Measurements from ENCODE around the gene TOB1. TPM values are rescaled to one million over a fixed set of nuclear protein-coding genes. Genes with fewer than 3 reads are reported as not detected.

The TOB1 gene
- polyA plus RNA-seq, 1 of the 3 experiments (the other 2 are of a cell fraction): 19.3 TPM

- Histone ChIP-seq H3K4me3 (ENCODE audit: low read depth in 2 of 2, low read length in 1 of 2) (no peak overlapping the region), H3K4me1 (ENCODE audit: control insufficient read depth in 1 of 2, insufficient read depth in 2 of 2, low read depth in 1 of 2, low read length in 1 of 2) (peaks cover 0 to 9% of the 10 kb centered on the region in 2 experiments; a peak in 1 of 4 replicates), H3K27ac (ENCODE audit: low read depth in 2 of 2, low read length in 1 of 2) (no peak overlapping the region), H2AFZ (ENCODE audit: low read depth) (no peak overlapping the region), H3K4me2 (no peak overlapping the region), H3K9ac (no peak overlapping the region), H3K79me2 (ENCODE audit: insufficient read depth) (no peaks in the 10 kb centered on the region), H3K9me2 (no peaks in the 10 kb centered on the region), H4K20me1 (ENCODE audit: insufficient read depth) (no peaks in the 10 kb centered on the region), H3K36me3 (replicated peaks in 1 of 2; ENCODE audit: control insufficient read depth in 1 of 2, insufficient read depth in 2 of 2, low read length in 1 of 2) (no peaks in the 10 kb centered on the region), H3K27me3 (ENCODE audit: insufficient read depth) (no peaks in the 10 kb centered on the region), H3K9me3 (no peaks in the 10 kb centered on the region), H3F3A (replicated peaks; ENCODE audit: insufficient read depth) (no peaks in the 10 kb centered on the region)
- no peak for DNase-seq
- no peak for TF ChIP-seq GATA2 (CRISPR knock-in tag; IDR thresholded peaks at IDR 0.05)
- TF ChIP-seq TAF1 (IDR thresholded peaks at IDR 0.05; ENCODE audit: borderline replicate concordance, low read depth, low read length): no peak
- no peak for TF ChIP-seq MEF2A (IDR thresholded peaks at IDR 0.05; ENCODE audit: borderline replicate concordance, low read depth)
- no peak for TF ChIP-seq RFX5 (IDR thresholded peaks at IDR 0.05; ENCODE audit: low read length)
- TF ChIP-seq FOXJ3 (CRISPR knock-in tag; IDR thresholded peaks at IDR 0.05): no peak
- TF ChIP-seq EP300 (IDR thresholded peaks at IDR 0.05; ENCODE audit: borderline replicate concordance in 1 of 2, low read depth in 1 of 2, low read length in 1 of 2): no peak
- TF ChIP-seq NRF1 (IDR thresholded peaks at IDR 0.05; ENCODE audit: low read depth, low read length): no peak
- 0 out of 2 replicates have a peak, but pooled peaks have one; percentile 8 for TF ChIP-seq FOSL2 (IDR thresholded peaks at IDR 0.05; ENCODE audit: borderline replicate concordance, low read depth)
- TF ChIP-seq RAD21 (IDR thresholded peaks at IDR 0.05; ENCODE audit: low read length): no peak
- TF ChIP-seq, protein P1, sequence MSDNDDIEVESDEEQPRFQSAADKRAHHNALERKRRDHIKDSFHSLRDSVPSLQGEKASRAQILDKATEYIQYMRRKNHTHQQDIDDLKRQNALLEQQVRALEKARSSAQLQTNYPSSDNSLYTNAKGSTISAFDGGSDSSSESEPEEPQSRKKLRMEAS (IDR thresholded peaks at IDR 0.05; ENCODE audit: low read depth): peak; percentile 41; the same call in 1 of the 2 replicates
- POLR2A ChIA-PET: no interaction called here
- WGBS (ENCODE audit: low lambda C conversion rate): 84% methylated on average over 28 of the region's 28 CpGs
- CTCF ChIA-PET: interaction anchor here (0.7 to 1.6 kb wide), 6 partner anchors 9 to 128 kb away, joined by 3 to 5 read pairs (median 3); no protein-coding TSS in a partner anchor
Measured at GRCh38 chr17:50893183-50893993, 27.2 kb upstream of the TOB1 start.

GRCh38 chr17:50892101-50892776 is 26.1 kb upstream of the TOB1 start:
- no peak for TF ChIP-seq GATA2 (CRISPR knock-in tag; IDR thresholded peaks at IDR 0.05)
- no peak for TF ChIP-seq TEAD4 (IDR thresholded peaks at IDR 0.05; ENCODE audit: borderline replicate concordance, insufficient read depth)
- TF ChIP-seq POLR2AphosphoS5 (IDR thresholded peaks at IDR 0.05; ENCODE audit: low read depth, low read length): no peak
- TF ChIP-seq JUND (IDR thresholded peaks at IDR 0.05): no peak
- TF ChIP-seq NRF1 (IDR thresholded peaks at IDR 0.05; ENCODE audit: low read depth, low read length): no peak
- no peak for TF ChIP-seq TAF1 (IDR thresholded peaks at IDR 0.05; ENCODE audit: borderline replicate concordance, low read depth, low read length)
- TF ChIP-seq USF1 (IDR thresholded peaks at IDR 0.05; ENCODE audit: borderline replicate concordance, low read depth): no peak
- no peak for TF ChIP-seq CTCF (IDR thresholded peaks at IDR 0.05)
- no peak for TF ChIP-seq RCOR1 (IDR thresholded peaks at IDR 0.05; ENCODE audit: low read length)
- TF ChIP-seq EZH2phosphoT487 (IDR thresholded peaks at IDR 0.05; ENCODE audit: borderline replicate concordance, low read depth): no peak
- no peak for TF ChIP-seq EP300 (IDR thresholded peaks at IDR 0.05; ENCODE audit: borderline replicate concordance in 1 of 2, low read depth in 1 of 2, low read length in 1 of 2)
- no peak for TF ChIP-seq FOXM1 (IDR thresholded peaks at IDR 0.05; ENCODE audit: low read depth)
- TF ChIP-seq TCF12 (IDR thresholded peaks at IDR 0.05): no peak
- CTCF ChIA-PET: interaction anchor here (0.7 to 1.6 kb wide), 9 partner anchors 10 to 130 kb away, joined by 3 to 5 read pairs (median 3); partner anchors contain the start of gene TOB1
- Histone ChIP-seq H3K36me3 (replicated peaks in 1 of 2; ENCODE audit: control insufficient read depth in 1 of 2, insufficient read depth in 2 of 2, low read length in 1 of 2) (no peaks in the 10 kb centered on the region), H3K4me1 (ENCODE audit: control insufficient read depth in 1 of 2, insufficient read depth in 2 of 2, low read depth in 1 of 2, low read length in 1 of 2) (peaks cover 0 to 9% of the 10 kb centered on the region in 2 experiments; a peak in 1 of 4 replicates), H3K9me3 (no peaks in the 10 kb centered on the region), H3K4me2 (no peak overlapping the region), H4K20me1 (ENCODE audit: insufficient read depth) (no peaks in the 10 kb centered on the region), H3K27me3 (ENCODE audit: insufficient read depth) (no peaks in the 10 kb centered on the region), H3K79me2 (ENCODE audit: insufficient read depth) (no peaks in the 10 kb centered on the region), H3K9me2 (no peaks in the 10 kb centered on the region), H3K27ac (ENCODE audit: low read depth in 2 of 2, low read length in 1 of 2) (no peak overlapping the region), H3K9ac (no peak overlapping the region), H3K4me3 (ENCODE audit: low read depth in 2 of 2, low read length in 1 of 2) (no peak overlapping the region), H3F3A (replicated peaks; ENCODE audit: insufficient read depth) (no peaks in the 10 kb centered on the region), H2AFZ (ENCODE audit: low read depth) (no peak overlapping the region)
- POLR2A ChIA-PET: interaction anchor here (0.7 kb wide), 1 partner anchor 26 kb away, joined by 5 read pairs; the partner anchor contains the start of gene TOB1
- 87% methylated on average over 10 of the region's 10 CpGs for WGBS (ENCODE audit: low lambda C conversion rate)
- no peak for DNase-seq
